ENCODE results near the gene NEK2.

- no peak for TF ChIP-seq POLR2AphosphoS5 (IDR thresholded peaks at IDR 0.05; ENCODE audit: borderline replicate concordance, low read depth, low read length)
- no peak for TF ChIP-seq EZH2 (IDR thresholded peaks at IDR 0.05)
- no peak for TF ChIP-seq FOXP2 (optimal IDR thresholded peaks at IDR 0.05; ENCODE audit: control extremely low read depth, extremely low read length, insufficient read depth)
Measured at GRCh38 chr1:211613951-211614350, 61.5 kb downstream of the NEK2 start.

All from SK-N-MC (cell line).